Endothelial cell (in vitro differentiated cells): ENCODE results near the gene HS2ST1. TPM values are rescaled to one million over a fixed set of nuclear protein-coding genes. Genes with fewer than 3 reads are reported as not detected.
A peak's percentile ranks its signal among the peaks of the same experiment; 100 is the strongest.

Source experiments
- DNase-seq: peaks from one replicate; pipeline ENCODE4 v3.0.0; 2021; ENCODE audit warnings: low spot score
- H3K27ac Mint-ChIP-seq: one replicate; pipeline ENCODE4 v1.8.0; 2021; ENCODE audit warnings: mixed read lengths, inconsistent platforms; ENCODE audit not compliant: unreplicated experiment
- H3K27me3 Mint-ChIP-seq: one replicate; pipeline ENCODE4 v1.8.0; 2021; ENCODE audit warnings: mild to moderate bottlenecking, moderate library complexity, mixed read lengths, inconsistent platforms; ENCODE audit not compliant: unreplicated experiment
- H3K36me3 Mint-ChIP-seq: one replicate; pipeline ENCODE4 v1.8.0; 2021; ENCODE audit warnings: mild to moderate bottlenecking, low read depth, mixed read lengths, inconsistent platforms; ENCODE audit not compliant: unreplicated experiment
- H3K4me1 Mint-ChIP-seq: one replicate; pipeline ENCODE4 v1.8.0; 2021; ENCODE audit warnings: mild to moderate bottlenecking, mixed read lengths, inconsistent platforms; ENCODE audit not compliant: unreplicated experiment
- H3K4me3 Mint-ChIP-seq: one replicate; pipeline ENCODE4 v1.8.0; 2021; ENCODE audit warnings: mild to moderate bottlenecking, mixed read lengths, inconsistent platforms; ENCODE audit not compliant: unreplicated experiment
- H3K9me3 Mint-ChIP-seq: one replicate; pipeline ENCODE4 v1.8.0; 2021; ENCODE audit warnings: mixed read lengths, inconsistent platforms; ENCODE audit not compliant: unreplicated experiment
- total RNA-seq: library from RNA; stranded (reverse); fragmentation: NEBNext Ultra II Directional; extraction: Animal tissue kit (Norgen Biotek cat#: 25700); gene quantifications from one replicate; pipeline ENCODE4 v1.2.1, GENCODE V29; 2021; ENCODE audit not compliant: unreplicated experiment
- TF ChIP-seq, protein P1 (sequence below): fragments of 200-600 bp; sonication (generic); IDR thresholded peaks from one replicate; pipeline ENCODE4 v1.5.0; 2021; ENCODE audit warnings: antibody characterized with exemption; ENCODE audit not compliant: unreplicated experiment

The HS2ST1 gene
- total RNA-seq, 1 donor from 2014 or later: 22.1 TPM

DNA sequence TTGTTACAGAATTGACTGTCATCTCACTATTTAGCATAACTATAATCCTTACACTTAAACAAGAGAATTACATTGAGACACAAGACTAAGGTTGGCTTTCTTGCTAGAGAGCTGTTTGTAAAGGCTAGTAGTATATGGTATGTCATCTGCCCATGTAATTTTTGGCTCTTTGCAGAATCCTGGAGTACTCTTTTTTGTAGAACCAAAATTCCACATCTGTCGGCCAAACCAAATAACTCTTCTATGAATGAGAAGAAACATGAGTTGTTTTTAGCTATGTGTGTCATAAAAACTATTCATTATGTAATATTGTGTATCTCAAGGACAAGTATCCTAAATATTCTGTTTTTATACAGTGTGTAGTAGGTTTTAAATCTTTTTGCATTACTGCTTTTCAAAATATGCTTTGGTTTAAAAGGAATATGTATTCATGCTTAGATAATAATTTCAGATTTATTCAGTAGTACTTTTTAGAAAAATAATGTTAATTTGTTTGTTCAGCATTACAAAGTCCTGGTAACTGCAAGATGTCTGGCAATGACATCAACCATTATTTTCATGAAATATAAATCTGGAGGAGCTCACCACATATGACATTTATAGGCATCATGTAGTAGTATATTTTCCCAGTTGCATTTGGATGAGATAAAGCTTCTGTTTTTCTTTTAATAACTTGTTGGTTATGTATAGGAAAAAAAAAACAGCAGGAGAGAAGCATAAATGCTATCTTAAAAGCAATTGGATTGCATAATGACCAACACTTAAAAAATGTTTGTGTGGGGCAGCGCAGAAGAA, 159.8 kb downstream of the HS2ST1 start:
- Mint-ChIP-seq H3K9me3 (no peaks in the 10 kb centered on the region), H3K27me3 (peaks cover 1% of the 10 kb centered on the region), H3K4me1 (no peaks in the 10 kb centered on the region), H3K4me3 (no peak overlapping the region), H3K27ac (no peak overlapping the region), H3K36me3 (no peaks in the 10 kb centered on the region)
- TF ChIP-seq, protein P1, sequence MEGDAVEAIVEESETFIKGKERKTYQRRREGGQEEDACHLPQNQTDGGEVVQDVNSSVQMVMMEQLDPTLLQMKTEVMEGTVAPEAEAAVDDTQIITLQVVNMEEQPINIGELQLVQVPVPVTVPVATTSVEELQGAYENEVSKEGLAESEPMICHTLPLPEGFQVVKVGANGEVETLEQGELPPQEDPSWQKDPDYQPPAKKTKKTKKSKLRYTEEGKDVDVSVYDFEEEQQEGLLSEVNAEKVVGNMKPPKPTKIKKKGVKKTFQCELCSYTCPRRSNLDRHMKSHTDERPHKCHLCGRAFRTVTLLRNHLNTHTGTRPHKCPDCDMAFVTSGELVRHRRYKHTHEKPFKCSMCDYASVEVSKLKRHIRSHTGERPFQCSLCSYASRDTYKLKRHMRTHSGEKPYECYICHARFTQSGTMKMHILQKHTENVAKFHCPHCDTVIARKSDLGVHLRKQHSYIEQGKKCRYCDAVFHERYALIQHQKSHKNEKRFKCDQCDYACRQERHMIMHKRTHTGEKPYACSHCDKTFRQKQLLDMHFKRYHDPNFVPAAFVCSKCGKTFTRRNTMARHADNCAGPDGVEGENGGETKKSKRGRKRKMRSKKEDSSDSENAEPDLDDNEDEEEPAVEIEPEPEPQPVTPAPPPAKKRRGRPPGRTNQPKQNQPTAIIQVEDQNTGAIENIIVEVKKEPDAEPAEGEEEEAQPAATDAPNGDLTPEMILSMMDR: no peak
- DNase-seq: no peak

DNA sequence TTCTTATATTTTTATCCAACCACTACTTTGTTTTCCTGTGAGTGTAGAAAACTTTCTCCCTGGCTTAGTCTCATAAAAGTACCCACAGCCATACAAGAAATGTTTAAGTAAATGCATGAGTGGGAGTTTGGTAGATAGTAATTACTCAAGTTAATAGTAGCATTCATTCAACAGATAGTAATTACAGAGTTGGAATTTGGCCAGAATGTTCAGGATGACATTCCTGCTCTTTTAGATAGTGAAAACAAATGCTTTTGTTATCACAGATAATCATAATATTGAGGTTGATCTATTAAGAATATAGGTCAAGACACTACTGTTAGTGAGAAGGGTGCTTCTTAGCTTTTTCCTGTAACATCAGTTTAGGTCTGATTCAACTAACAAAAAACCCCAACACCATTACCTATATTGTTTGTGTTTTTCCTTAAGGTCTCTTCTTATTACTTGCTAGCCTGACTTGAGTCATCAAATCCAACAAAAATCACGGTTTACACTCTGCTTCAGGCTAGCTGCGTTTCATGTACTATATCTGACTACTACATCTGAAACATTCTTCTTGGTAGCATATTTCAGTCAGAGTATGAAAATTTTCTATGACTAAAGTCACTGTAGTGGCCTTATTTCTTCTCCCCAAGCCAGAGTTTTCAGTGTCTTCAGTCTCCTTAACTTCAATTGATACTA, 163.7 kb downstream of the HS2ST1 start:
- H3K36me3 Mint-ChIP-seq: no peaks in the 10 kb centered on the region
- no peak overlapping the region for H3K4me3 Mint-ChIP-seq
- H3K9me3 Mint-ChIP-seq: no peaks in the 10 kb centered on the region
- no peak overlapping the region for H3K27ac Mint-ChIP-seq
- TF ChIP-seq, protein P1: no peak
- DNase-seq: no peak
- no peaks in the 10 kb centered on the region for H3K4me1 Mint-ChIP-seq
- no peaks in the 10 kb centered on the region for H3K27me3 Mint-ChIP-seq

DNA sequence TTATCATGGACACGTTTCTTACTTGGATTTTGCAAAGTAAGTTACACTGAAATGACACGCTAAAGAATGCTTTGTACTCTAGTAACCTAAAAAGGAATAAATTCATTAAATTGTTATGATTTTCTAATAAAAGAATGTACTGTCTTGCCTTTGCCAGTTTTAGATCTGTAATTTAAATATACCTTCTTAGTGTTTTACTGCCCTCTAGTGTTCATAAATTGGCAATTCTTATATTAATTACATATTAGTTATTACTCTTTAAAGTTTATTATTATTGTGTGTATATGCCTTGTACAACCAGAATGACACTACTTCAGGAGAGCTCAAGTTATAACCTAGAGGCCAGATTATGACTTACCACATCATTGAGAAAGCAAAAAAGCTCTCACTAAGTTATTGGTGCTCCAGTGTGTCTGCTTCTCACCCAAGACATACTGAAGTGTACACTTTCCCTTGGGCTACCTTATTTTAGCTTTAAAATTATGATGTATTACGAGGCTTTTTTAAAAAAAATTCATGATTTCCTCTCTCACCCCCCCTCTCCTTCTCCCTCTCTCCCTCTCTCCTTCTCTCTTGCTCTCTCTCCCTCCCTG, 169.9 kb downstream of the HS2ST1 start:
- Mint-ChIP-seq H3K4me3 (no peak overlapping the region), H3K4me1 (no peaks in the 10 kb centered on the region), H3K36me3 (no peaks in the 10 kb centered on the region), H3K27me3 (no peaks in the 10 kb centered on the region), H3K27ac (no peak overlapping the region), H3K9me3 (no peaks in the 10 kb centered on the region)
- TF ChIP-seq, protein P1: peak; percentile 68
- no peak for DNase-seq

DNA sequence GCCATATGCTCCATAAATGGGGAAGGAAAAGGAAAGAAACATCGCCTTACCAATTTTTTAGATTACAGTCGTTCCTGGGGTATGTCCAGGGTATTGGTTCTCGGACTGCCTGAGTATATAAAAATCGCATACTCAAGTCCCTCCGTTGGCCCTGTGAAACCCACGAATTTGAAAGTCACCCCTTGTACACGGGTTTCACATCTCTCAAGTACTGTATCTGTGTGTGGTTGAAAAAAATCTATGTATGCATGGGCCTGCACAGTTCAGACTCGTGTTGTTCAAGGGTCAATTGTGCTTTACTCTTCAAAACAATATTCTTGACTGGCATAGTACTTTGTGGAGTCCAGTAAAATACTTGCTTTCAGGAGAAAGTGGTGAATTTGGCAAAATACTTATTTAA, 171.7 kb downstream of the HS2ST1 start:
- Mint-ChIP-seq H3K27ac (no peak overlapping the region), H3K36me3 (no peaks in the 10 kb centered on the region), H3K9me3 (no peaks in the 10 kb centered on the region), H3K27me3 (no peaks in the 10 kb centered on the region), H3K4me3 (no peak overlapping the region), H3K4me1 (no peaks in the 10 kb centered on the region)
- TF ChIP-seq, protein P1: no peak
- DNase-seq: no peak
